Glutamatergic neuron (in vitro differentiated cells): ENCODE measurements around the gene IFI27L2. TPM values are rescaled to one million over a fixed set of nuclear protein-coding genes. Genes with fewer than 3 reads are reported as not detected.
A peak's percentile ranks its signal among the peaks of the same experiment; 100 is the strongest.

Experiments
- DNase-seq: peaks from one replicate; pipeline ENCODE4 v3.0.0; 2022
- H3K27ac Mint-ChIP-seq: one replicate; pipeline ENCODE4 v1.8.0; 2020; ENCODE audit warnings: mild to moderate bottlenecking, mixed read lengths, inconsistent platforms; ENCODE audit not compliant: unreplicated experiment
- H3K27me3 Mint-ChIP-seq: one replicate; pipeline ENCODE4 v1.8.0; 2020; ENCODE audit warnings: mild to moderate bottlenecking, moderate library complexity, mixed read lengths, inconsistent platforms; ENCODE audit not compliant: unreplicated experiment
- H3K36me3 Mint-ChIP-seq: one replicate; pipeline ENCODE4 v1.8.0; 2020; ENCODE audit warnings: mild to moderate bottlenecking, mixed read lengths, inconsistent platforms; ENCODE audit not compliant: unreplicated experiment
- H3K4me1 Mint-ChIP-seq: one replicate; pipeline ENCODE4 v1.8.0; 2020; ENCODE audit warnings: mild to moderate bottlenecking, low read depth, mixed read lengths, inconsistent platforms; ENCODE audit not compliant: unreplicated experiment
- H3K4me3 Mint-ChIP-seq: one replicate; pipeline ENCODE4 v1.8.0; 2020; ENCODE audit warnings: mild to moderate bottlenecking, mixed read lengths, inconsistent platforms; ENCODE audit not compliant: unreplicated experiment
- H3K9me3 Mint-ChIP-seq: one replicate; pipeline ENCODE4 v1.8.0; 2020; ENCODE audit warnings: mild to moderate bottlenecking, moderate library complexity, mixed read lengths, inconsistent platforms; ENCODE audit not compliant: unreplicated experiment
- CTCF ChIP-seq: fragments of 200-600 bp; sonication (generic); IDR thresholded peaks from one replicate; pipeline ENCODE4 v1.5.0; 2021; ENCODE audit not compliant: partially characterized antibody, unreplicated experiment
- total RNA-seq: library from RNA; stranded (reverse); fragmentation: NEBNext Ultra II Directional; extraction: Animal tissue kit (Norgen Biotek cat#: 25700); gene quantifications from one replicate; pipeline ENCODE4 v1.2.1, GENCODE V29; 2021; ENCODE audit not compliant: unreplicated experiment

The IFI27L2 gene
- total RNA-seq, 1 donor from 2014 or later: 52.7 TPM

DNA sequence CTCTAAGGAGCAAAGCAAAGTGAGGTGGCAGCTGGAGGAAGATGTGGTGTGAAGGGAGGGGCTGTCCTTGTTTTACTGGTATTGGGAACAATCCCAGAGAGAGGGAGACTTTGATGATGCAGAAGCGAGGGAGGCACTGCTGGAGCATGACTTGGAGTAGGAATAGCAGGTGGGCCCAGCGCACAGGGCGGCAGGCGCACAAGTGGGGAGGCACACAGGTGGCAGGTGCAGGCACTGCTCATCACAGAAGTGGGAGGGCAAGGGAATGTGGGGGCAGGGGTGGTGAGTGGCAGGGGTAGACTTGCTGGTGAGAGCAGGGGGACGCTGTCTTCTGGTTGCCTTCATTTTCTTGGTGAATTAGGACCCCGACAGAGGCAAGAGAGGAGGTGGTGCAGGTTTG is 30.4 kb downstream of the IFI27L2 start:
- Mint-ChIP-seq H3K4me3 (no peak overlapping the region), H3K36me3 (peaks cover 11% of the 10 kb centered on the region), H3K27ac (no peak overlapping the region), H3K9me3 (no peaks in the 10 kb centered on the region), H3K4me1 (no peaks in the 10 kb centered on the region), H3K27me3 (no peaks in the 10 kb centered on the region)
- no peak for DNase-seq
- no peak for TF ChIP-seq CTCF

GRCh38 chr14:94098326-94098992 is 30.9 kb downstream of the IFI27L2 start:
- H3K4me3 Mint-ChIP-seq: no peak overlapping the region
- no peak for TF ChIP-seq CTCF
- H3K27ac Mint-ChIP-seq: no peak overlapping the region
- H3K36me3 Mint-ChIP-seq: peaks cover 11% of the 10 kb centered on the region
- H3K4me1 Mint-ChIP-seq: no peaks in the 10 kb centered on the region
- H3K27me3 Mint-ChIP-seq: no peaks in the 10 kb centered on the region
- no peak for DNase-seq
- peaks cover 2% of the 10 kb centered on the region for H3K9me3 Mint-ChIP-seq

DNA sequence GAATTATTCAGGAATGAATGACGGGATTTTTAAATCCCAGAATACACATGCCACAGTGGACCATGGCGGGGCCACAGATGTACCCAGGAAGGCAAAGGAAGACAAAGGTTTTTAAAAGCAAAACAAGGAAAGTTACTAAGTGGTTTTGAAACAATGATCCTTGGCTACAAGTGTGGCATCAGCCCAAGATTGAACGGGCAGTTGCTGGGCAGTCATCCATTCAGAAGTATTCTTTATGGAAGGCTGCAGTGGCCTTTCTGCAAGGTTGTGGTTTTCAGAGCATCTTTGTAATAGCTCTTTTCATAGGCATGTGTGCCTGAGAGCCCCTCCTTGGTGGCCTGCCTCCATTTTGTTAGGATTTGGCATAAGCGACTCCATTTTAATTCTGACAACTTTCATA is 32.3 kb downstream of the IFI27L2 start:
- peaks cover 2% of the 10 kb centered on the region for H3K9me3 Mint-ChIP-seq
- DNase-seq: no peak
- peaks cover 11% of the 10 kb centered on the region for H3K36me3 Mint-ChIP-seq
- no peaks in the 10 kb centered on the region for H3K4me1 Mint-ChIP-seq
- H3K27me3 Mint-ChIP-seq: no peaks in the 10 kb centered on the region
- no peak overlapping the region for H3K4me3 Mint-ChIP-seq
- H3K27ac Mint-ChIP-seq: no peak overlapping the region
- no peak for TF ChIP-seq CTCF

DNA sequence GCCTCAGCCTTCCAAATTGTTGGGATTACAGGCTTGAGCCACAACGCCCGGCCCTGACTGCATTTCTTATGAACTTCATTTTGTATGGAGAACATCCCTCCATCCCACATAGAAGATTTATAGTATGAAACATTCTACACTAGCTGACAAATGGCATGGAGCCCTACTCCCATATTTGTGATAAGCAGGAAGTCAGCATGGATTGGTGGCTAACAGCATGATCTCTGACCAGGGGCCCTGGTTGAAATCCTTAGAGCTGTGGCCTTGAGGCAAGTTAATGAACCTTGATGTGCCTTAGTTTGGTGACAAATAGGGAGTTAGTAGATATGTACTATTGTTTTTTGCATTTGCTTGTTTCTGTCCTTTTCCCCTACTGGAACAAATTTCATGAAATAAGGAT is 36.0 kb downstream of the IFI27L2 start:
- H3K9me3 Mint-ChIP-seq: peaks cover 2% of the 10 kb centered on the region

More for the DNA sequence above, 36.0 kb downstream of the IFI27L2 start:
- H3K4me1 Mint-ChIP-seq: no peaks in the 10 kb centered on the region
- H3K4me3 Mint-ChIP-seq: no peak overlapping the region
- peaks cover 10% of the 10 kb centered on the region for H3K36me3 Mint-ChIP-seq
- no peak for DNase-seq
- no peaks in the 10 kb centered on the region for H3K27me3 Mint-ChIP-seq
- no peak for TF ChIP-seq CTCF
- peak overlapping the region; percentile 26 for H3K27ac Mint-ChIP-seq
